Type B pancreatic cell (in vitro differentiated cells): Measurements from ENCODE around the gene TOP3B. TPM values are rescaled to one million over a fixed set of nuclear protein-coding genes. Genes with fewer than 3 reads are reported as not detected.

Source experiments
- DNase-seq: peaks from one replicate; pipeline ENCODE4 v3.0.0; 2021; ENCODE audit warnings: mixed read lengths; ENCODE audit not compliant: unreplicated experiment; ENCODE audit errors: extremely low spot score
- H3K27ac Mint-ChIP-seq: 2 replicates; pipeline ENCODE4 v1.8.0; 2021; ENCODE audit warnings: mild to moderate bottlenecking, mixed read lengths
- H3K27me3 Mint-ChIP-seq: 2 replicates; pipeline ENCODE4 v1.8.0; 2021; ENCODE audit warnings: mixed read lengths
- H3K36me3 Mint-ChIP-seq: 2 replicates; pipeline ENCODE4 v1.8.0; 2021; ENCODE audit warnings: mixed read lengths
- H3K4me1 Mint-ChIP-seq: one replicate; pipeline ENCODE4 v1.8.0; 2021; ENCODE audit warnings: mixed read lengths; ENCODE audit not compliant: unreplicated experiment
- H3K4me3 Mint-ChIP-seq: 2 replicates; pipeline ENCODE4 v1.8.0; 2021; ENCODE audit warnings: mild to moderate bottlenecking, mixed read lengths
- H3K9me3 Mint-ChIP-seq: 2 replicates; pipeline ENCODE4 v1.8.0; 2021; ENCODE audit warnings: mixed read lengths
- CTCF ChIP-seq: fragments of 200-600 bp; sonication (generic); conservative IDR thresholded peaks from 2 replicates; pipeline ENCODE4 v1.5.0; 2021; ENCODE audit warnings: antibody characterized with exemption, mild to moderate bottlenecking
- total RNA-seq: library from RNA; stranded (reverse); gene quantifications from 2 replicates; pipeline ENCODE4 v1.2.1, GENCODE V29; 2021; ENCODE audit warnings: low replicate concordance

TOP3B gene
- total RNA-seq, 1 donor from 2014 or later = 66.3 TPM

DNA sequence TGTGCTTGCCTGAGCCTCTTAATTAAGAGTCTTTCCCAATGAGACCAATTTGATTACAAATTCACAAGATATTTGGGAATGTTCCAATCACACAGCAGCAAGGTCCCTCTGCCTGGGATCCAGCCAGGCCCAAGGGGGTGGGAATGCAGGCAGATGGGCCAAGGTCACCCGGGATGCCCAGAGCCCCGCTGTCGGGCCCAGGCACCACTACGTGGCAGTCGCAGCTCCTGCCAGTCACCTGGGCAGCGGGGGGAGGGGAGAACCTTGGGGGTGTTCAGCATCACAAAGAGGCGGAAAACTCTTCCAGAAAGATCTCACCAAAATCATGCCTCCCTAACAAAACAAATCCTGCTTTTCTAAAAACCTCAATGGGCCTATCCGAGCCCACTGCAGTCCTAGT is 60.9 kb downstream of the TOP3B start:
- H3K9me3 Mint-ChIP-seq = no peaks in the 10 kb centered on the region
- no peak for DNase-seq
- no peak overlapping the region for H3K27ac Mint-ChIP-seq
- H3K36me3 Mint-ChIP-seq = no peaks in the 10 kb centered on the region
- peaks cover 11% of the 10 kb centered on the region for H3K4me1 Mint-ChIP-seq
- H3K4me3 Mint-ChIP-seq = no peak overlapping the region
- no peak for TF ChIP-seq CTCF
- H3K27me3 Mint-ChIP-seq = no peaks in the 10 kb centered on the region

DNA sequence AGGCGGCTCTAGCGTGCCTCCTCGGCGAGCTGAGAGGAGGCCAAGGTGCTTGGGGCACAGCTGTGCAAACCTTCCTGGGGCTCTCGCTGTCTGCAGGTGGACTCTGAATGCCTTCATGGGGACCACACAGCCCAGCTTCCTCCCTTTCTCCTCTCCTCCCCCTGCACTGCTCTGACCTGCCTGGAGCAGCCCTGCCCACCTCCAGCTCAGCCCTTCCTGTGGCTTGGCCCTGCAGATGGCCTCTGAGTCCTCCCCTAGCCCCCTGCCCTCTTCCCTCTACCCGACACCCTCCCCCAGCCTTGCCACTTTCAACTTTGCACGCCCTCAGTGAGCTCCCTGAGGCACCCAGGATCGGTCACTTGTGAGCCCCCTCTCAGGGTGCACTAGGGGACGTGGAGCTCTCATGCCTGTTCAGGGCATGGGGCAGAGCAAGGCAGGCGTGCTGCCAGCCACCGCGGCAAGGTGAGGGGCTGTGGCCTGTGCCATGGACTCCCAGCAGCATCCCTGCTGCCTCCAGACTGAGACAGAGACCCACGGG is 61.3 kb downstream of the TOP3B start:
- H3K27ac Mint-ChIP-seq = no peak overlapping the region
- no peak overlapping the region for H3K4me3 Mint-ChIP-seq
- no peak for DNase-seq
- no peaks in the 10 kb centered on the region for H3K9me3 Mint-ChIP-seq
- peaks cover 12% of the 10 kb centered on the region for H3K4me1 Mint-ChIP-seq
- no peak for TF ChIP-seq CTCF
- no peaks in the 10 kb centered on the region for H3K27me3 Mint-ChIP-seq
- no peaks in the 10 kb centered on the region for H3K36me3 Mint-ChIP-seq

GRCh38 chr22:21920341-21921183 is 62.0 kb downstream of the TOP3B start:
- peaks cover 8% of the 10 kb centered on the region for H3K4me1 Mint-ChIP-seq
- DNase-seq = no peak
- no peak overlapping the region for H3K4me3 Mint-ChIP-seq
- H3K36me3 Mint-ChIP-seq = no peaks in the 10 kb centered on the region
- H3K9me3 Mint-ChIP-seq = no peaks in the 10 kb centered on the region
- H3K27ac Mint-ChIP-seq = no peak overlapping the region
- no peaks in the 10 kb centered on the region for H3K27me3 Mint-ChIP-seq
- TF ChIP-seq CTCF = no peak

DNA sequence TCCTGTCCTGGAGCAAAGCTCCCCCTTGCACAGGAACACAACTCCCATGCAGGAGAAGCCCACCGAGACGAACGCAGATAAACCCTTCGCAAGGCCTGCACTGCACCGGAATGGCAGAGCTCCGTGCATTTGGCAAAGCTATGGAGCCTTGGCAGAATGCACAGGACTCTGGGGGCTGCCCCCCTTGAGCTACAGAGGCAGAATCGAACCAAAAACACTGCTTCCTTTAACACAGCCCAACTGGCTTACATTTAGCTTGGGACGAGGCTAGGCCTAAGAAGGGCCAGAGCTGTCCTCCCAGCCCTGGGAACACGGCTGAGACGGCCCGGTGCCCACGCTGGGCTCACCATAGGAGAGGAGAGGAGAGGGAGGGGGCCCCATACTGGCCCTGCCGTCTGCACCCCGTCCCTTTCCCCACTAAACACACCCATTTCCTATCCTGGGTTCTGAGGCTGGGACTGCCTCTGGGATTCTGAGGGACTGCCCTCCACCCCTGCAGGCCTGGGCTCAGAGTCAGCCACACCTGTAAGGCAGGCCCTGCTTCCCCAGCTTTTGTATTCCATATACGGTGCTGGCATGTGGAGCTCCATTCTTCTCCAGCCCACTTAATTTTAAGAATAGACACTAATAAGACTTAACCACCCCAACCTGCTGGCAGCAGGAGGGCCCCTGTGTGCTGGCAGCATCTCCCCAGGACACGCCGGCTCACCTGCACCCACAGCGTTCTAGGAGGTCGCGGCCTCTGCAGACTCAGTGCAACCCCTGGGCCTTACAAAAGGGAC is 62.9 kb downstream of the TOP3B start:
- Mint-ChIP-seq H3K36me3 (no peaks in the 10 kb centered on the region), H3K4me3 (no peak overlapping the region), H3K9me3 (no peaks in the 10 kb centered on the region), H3K4me1 (peaks cover 8% of the 10 kb centered on the region), H3K27me3 (no peaks in the 10 kb centered on the region), H3K27ac (no peak overlapping the region)
- no peak for DNase-seq
- no peak for TF ChIP-seq CTCF

- Mint-ChIP-seq H3K9me3 (no peaks in the 10 kb centered on the region), H3K27ac (no peak overlapping the region), H3K36me3 (no peaks in the 10 kb centered on the region), H3K4me1 (peaks cover 8% of the 10 kb centered on the region), H3K27me3 (no peaks in the 10 kb centered on the region), H3K4me3 (no peak overlapping the region)
- no peak for DNase-seq
- no peak for TF ChIP-seq CTCF
Observed at GRCh38 chr22:21918466-21919185, 64.0 kb downstream of the TOP3B start.
